HCT116 (cell line): Measurements from ENCODE around the gene ZNF532. TPM values are rescaled to one million over a fixed set of nuclear protein-coding genes. Genes with fewer than 3 reads are reported as not detected.

ENCODE experiments used
- ATAC-seq: fragments of 200-7000 bp; cut with Tn5 transposase; 2 replicates; pipeline ENCODE4 v1.9.1; 2020; ENCODE audit warnings: mild to moderate bottlenecking, moderate library complexity
- BruUV-seq: library from RNA; stranded (reverse); fragments of 400-500 nt; replicated peaks from 2 replicates; lab custom pipeline; 2021; lab: Mats Ljungman, UMichigan
- CTCF ChIA-PET: fragments of 300-600 bp; sonication (Branson Sonifier 250); formaldehyde crosslinking; loops from one replicate; lab custom pipeline; 2021; ENCODE audit warnings: antibody characterized with exemption; lab: Charles Lee
- POLR2A ChIA-PET: fragments of 300-600, 350-600 bp; sonication (Branson Sonifier 250); formaldehyde crosslinking; loops from one replicate; lab custom pipeline; 2021; ENCODE audit warnings: antibody characterized with exemption; lab: Charles Lee
- RAD21 ChIA-PET, 2 experiments: fragments of 300-600 bp; sonication (Branson Sonifier 250); formaldehyde crosslinking; loops; one replicate each; lab custom pipeline; 2023; ENCODE audit warnings: low total read pairs in 2 of 2; ENCODE audit not compliant: uncharacterized antibody in 2 of 2, unreplicated experiment in 2 of 2, low non-redundant PET in 1 of 2; lab: Charles Lee
- DNase-seq: peaks from one replicate; pipeline ENCODE4 v3.0.0-alpha.2; 2010; ENCODE audit warnings: low read depth, low spot score
- H2AFZ ChIP-seq: fragments of 200-600 bp; shearing (Covaris generic), sonication (generic); 2 replicates; pipeline ENCODE4 v1.6.1; 2017; ENCODE audit warnings: low read depth, mixed run types, mixed read lengths, antibody characterized with exemption, low read length; ENCODE audit not compliant: poor library complexity, severe bottlenecking
- H3K27ac ChIP-seq: 2 replicates; pipeline ENCODE4 v1.5.1; 2012; ENCODE audit warnings: low read depth, low read length
- H3K27me3 ChIP-seq: fragments of 200-600 bp; sonication (generic); 2 replicates; pipeline ENCODE4 v1.6.1; 2016; ENCODE audit warnings: mixed run types, low read length, mixed read lengths; ENCODE audit not compliant: insufficient read depth
- H3K36me3 ChIP-seq, 2 experiments: fragments of 200-500 bp in 1 of 2; fragments of 200-600 bp in 1 of 2; sonication (Bioruptor generic) in 1 of 2; sonication (generic) in 1 of 2; 2 replicates each; pipeline versions ENCODE4 v1.5.1 to v1.6.1; 2014 to 2016; ENCODE audit warnings: low read length in 2 of 2, inconsistent platforms in 1 of 2, mixed read lengths in 1 of 2, mixed run types in 1 of 2; ENCODE audit not compliant: insufficient read depth in 2 of 2, control insufficient read depth in 1 of 2
- H3K4me1 ChIP-seq, 2 experiments: fragments of 200-600 bp in 1 of 2; sonication (generic) in 1 of 2; 2 replicates each; pipeline versions ENCODE4 v1.5.1 to v1.6.1; 2012 to 2017; ENCODE audit warnings: low read length in 2 of 2, inconsistent platforms in 1 of 2, mild to moderate bottlenecking in 1 of 2, mixed read lengths in 1 of 2, mixed run types in 1 of 2, moderate library complexity in 1 of 2; ENCODE audit not compliant: insufficient read depth in 2 of 2, control insufficient read depth in 1 of 2
- H3K4me2 ChIP-seq: fragments of 200-600 bp; sonication (generic); 2 replicates; pipeline ENCODE4 v1.6.1; 2017; ENCODE audit warnings: mixed run types, low read length, mixed read lengths
- H3K4me3 ChIP-seq, 2 experiments: fragments of 200-600 bp in 1 of 2; sonication (generic) in 1 of 2; replicated peaks in 1 of 2; 2 replicates each; pipeline ENCODE4 v1.5.1; 2011 to 2016; ENCODE audit warnings: low read length in 2 of 2, control low read depth in 1 of 2, low read depth in 1 of 2, mild to moderate bottlenecking in 1 of 2, mixed read lengths in 1 of 2, mixed run types in 1 of 2
- H3K79me2 ChIP-seq: fragments of 200-600 bp; sonication (generic); 2 replicates; pipeline ENCODE4 v1.6.1; 2017; ENCODE audit warnings: mild to moderate bottlenecking, mixed run types, low read length, moderate library complexity, mixed read lengths; ENCODE audit not compliant: insufficient read depth
- H3K9ac ChIP-seq: fragments of 200-600 bp; sonication (generic); 2 replicates; pipeline ENCODE4 v1.6.1; 2016; ENCODE audit warnings: low read length, mixed read lengths
- H3K9me2 ChIP-seq: fragments of 200-600 bp; sonication (generic), shearing (Covaris generic); 2 replicates; pipeline ENCODE4 v1.6.1; 2017; ENCODE audit warnings: mixed run types, mild to moderate bottlenecking, moderate library complexity; ENCODE audit not compliant: insufficient read depth
- H3K9me3 ChIP-seq, 2 experiments: fragments of 200-500 bp in 1 of 2; fragments of 200-600 bp in 1 of 2; sonication (Bioruptor generic) in 1 of 2; sonication (generic) in 1 of 2; 2 replicates each; pipeline ENCODE4 v1.6.1; 2014 to 2017; ENCODE audit warnings: low read length in 2 of 2, mixed read lengths in 2 of 2, inconsistent platforms in 1 of 2, low read depth in 1 of 2, mild to moderate bottlenecking in 1 of 2, mixed run types in 1 of 2, moderate library complexity in 1 of 2; ENCODE audit not compliant: control insufficient read depth in 1 of 2, insufficient read depth in 1 of 2
- H4K20me1 ChIP-seq: fragments of 200-600 bp; sonication (generic), shearing (Covaris generic); 2 replicates; pipeline ENCODE4 v1.6.1; 2017; ENCODE audit warnings: mixed run types, mild to moderate bottlenecking, moderate library complexity; ENCODE audit not compliant: insufficient read depth
- ATF3 ChIP-seq: IDR thresholded peaks from 2 replicates; pipeline ENCODE4 v1.6.1; 2012
- CEBPB ChIP-seq: IDR thresholded peaks from 2 replicates; pipeline ENCODE4 v1.6.1; 2012; ENCODE audit warnings: low read depth
- CTCF ChIP-seq, 3 experiments: fragments of 200-600 bp in 1 of 3; sonication (generic) in 1 of 3; IDR thresholded peaks in 2 of 3; conservative IDR thresholded peaks in 1 of 3; 2 replicates each; pipeline ENCODE4 v1.5.1; 2012 to 2017; ENCODE audit warnings: low read depth in 2 of 3, low read length in 2 of 3, antibody characterized with exemption in 1 of 3, borderline replicate concordance in 1 of 3, control low read depth in 1 of 3, mild to moderate bottlenecking in 1 of 3, mixed read lengths in 1 of 3, mixed run types in 1 of 3, moderate library complexity in 1 of 3; ENCODE audit not compliant: insufficient read depth in 1 of 3
- EGR1 ChIP-seq: IDR thresholded peaks from 2 replicates; pipeline ENCODE4 v1.6.1; 2012; ENCODE audit warnings: low read depth
- ELF1 ChIP-seq: IDR thresholded peaks from 2 replicates; pipeline ENCODE4 v1.6.1; 2012; ENCODE audit warnings: low read depth, borderline replicate concordance
- EZH2 ChIP-seq: fragments of 200-600 bp; sonication (generic); IDR thresholded peaks from 2 replicates; pipeline ENCODE4 v1.6.1; 2017; ENCODE audit warnings: antibody characterized with exemption, mixed run types
- FOSL1 ChIP-seq: IDR thresholded peaks from 2 replicates; pipeline ENCODE4 v1.6.1; 2012; ENCODE audit warnings: low read depth
- JUND ChIP-seq: IDR thresholded peaks from 2 replicates; pipeline ENCODE4 v1.6.1; 2012
- POLR2A ChIP-seq: IDR thresholded peaks from 2 replicates; pipeline ENCODE4 v1.7.0; 2011; ENCODE audit warnings: borderline replicate concordance; ENCODE audit not compliant: insufficient read depth, insufficient read length; ENCODE audit errors: extremely low read depth
- POLR2AphosphoS5 ChIP-seq: IDR thresholded peaks from 2 replicates; pipeline ENCODE4 v1.6.1; 2011; ENCODE audit warnings: mild to moderate bottlenecking, low read depth, low read length, moderate library complexity
- SIN3A ChIP-seq: IDR thresholded peaks from 2 replicates; pipeline ENCODE4 v1.6.1; 2012; ENCODE audit warnings: low read depth
- SP1 ChIP-seq: IDR thresholded peaks from 2 replicates; pipeline ENCODE4 v1.6.1; 2012; ENCODE audit warnings: low read depth
- TCF7L2 ChIP-seq: IDR thresholded peaks from 2 replicates; pipeline ENCODE4 v1.7.0; 2011; ENCODE audit warnings: borderline replicate concordance, inconsistent platforms; ENCODE audit not compliant: insufficient read depth, insufficient read length; ENCODE audit errors: extremely low read depth
- ZFX ChIP-seq: fragments of 450-650 bp; IDR thresholded peaks from 2 replicates; pipeline ENCODE4 v1.6.1; 2017
- ZNF274 ChIP-seq: fragments of 200-500 bp; sonication (Bioruptor generic); IDR thresholded peaks from 2 replicates; pipeline ENCODE4 v1.6.1; 2014; ENCODE audit warnings: mild to moderate bottlenecking, low read depth, low read length, inconsistent platforms
- intact Hi-C: fragments of 100-400 bp; cut with micrococcal nuclease; formaldehyde crosslinking; loops from 2 replicates; pipeline ENCODE4 v1.10.0; 2022
- total RNA-seq: library from RNA; stranded (reverse); gene quantifications from one replicate; pipeline ENCODE4 v1.2.1, GENCODE V29; 2021; ENCODE audit not compliant: unreplicated experiment
- TF ChIP-seq, protein P1 (sequence below): IDR thresholded peaks from 2 replicates; pipeline ENCODE4 v1.6.1; 2012
- TF ChIP-seq, protein P2 (sequence below): IDR thresholded peaks from 2 replicates; pipeline ENCODE4 v1.6.1; 2012; ENCODE audit warnings: low read depth

Gene ZNF532
- total RNA-seq, 1 experiment from 2014 or later, result 11.6 TPM

GRCh38 chr18:58908006-58908405 lies 43.3 kb downstream of the ZNF532 start:
- CTCF ChIA-PET, result no interaction called here

GRCh38 chr18:58909521-58909920 lies 44.8 kb downstream of the ZNF532 start:
- BruUV-seq, result no TSS peak
- H3K9ac ChIP-seq, result no peak overlapping the region
- H3K4me3 ChIP-seq, result no peak overlapping the region
- ChIA-PET CTCF (no interaction called here), POLR2A (no interaction called here), RAD21 (no interaction called here)
- H3K4me1 ChIP-seq, result no peaks in the 10 kb centered on the region
- H3K27me3 ChIP-seq, result no peaks in the 10 kb centered on the region
- no peak for DNase-seq
- no peak for ATAC-seq
- no peak overlapping the region for H3K27ac ChIP-seq
- no peaks in the 10 kb centered on the region for H3K36me3 ChIP-seq
- H4K20me1 ChIP-seq, result no peaks in the 10 kb centered on the region
- H3K4me2 ChIP-seq, result no peak overlapping the region
- no peaks in the 10 kb centered on the region for H3K9me3 ChIP-seq
- intact Hi-C loops, result no loop called here
- H2AFZ ChIP-seq, result no peak overlapping the region
- no peaks in the 10 kb centered on the region for H3K79me2 ChIP-seq
- no peaks in the 10 kb centered on the region for H3K9me2 ChIP-seq
- no peak for TF ChIP-seq EGR1
- no peak for TF ChIP-seq FOSL1
- TF ChIP-seq EZH2, result no peak
- TF ChIP-seq, protein P1, sequence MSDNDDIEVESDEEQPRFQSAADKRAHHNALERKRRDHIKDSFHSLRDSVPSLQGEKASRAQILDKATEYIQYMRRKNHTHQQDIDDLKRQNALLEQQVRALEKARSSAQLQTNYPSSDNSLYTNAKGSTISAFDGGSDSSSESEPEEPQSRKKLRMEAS, result no peak
- no peak for TF ChIP-seq POLR2A
- TF ChIP-seq ATF3, result no peak
- TF ChIP-seq CTCF (IDR thresholded peaks at IDR 0.05 in 2 of 3, conservative IDR thresholded peaks at IDR 0.05 in 1 of 3; ENCODE audit: borderline replicate concordance in 1 of 3, insufficient read depth in 1 of 3, low read depth in 2 of 3, low read length in 2 of 3), result no peak
- TF ChIP-seq SP1, result no peak
- TF ChIP-seq CEBPB, result no peak
- no peak for TF ChIP-seq JUND
- TF ChIP-seq ZFX, result no peak
- no peak for TF ChIP-seq ELF1
- TF ChIP-seq POLR2AphosphoS5, result no peak

More at GRCh38 chr18:58908006-58908405, 43.3 kb downstream of the ZNF532 start:
- POLR2A ChIA-PET, result no interaction called here
- Histone ChIP-seq H3K27ac (no peak overlapping the region), H3K36me3 (no peaks in the 10 kb centered on the region), H3K9me3 (no peaks in the 10 kb centered on the region), H3K4me2 (no peak overlapping the region), H4K20me1 (no peaks in the 10 kb centered on the region), H3K9me2 (no peaks in the 10 kb centered on the region), H3K4me3 (no peak overlapping the region), H3K4me1 (no peaks in the 10 kb centered on the region), H2AFZ (no peak overlapping the region), H3K79me2 (no peaks in the 10 kb centered on the region), H3K9ac (no peak overlapping the region), H3K27me3 (no peaks in the 10 kb centered on the region)
- no TSS peak for BruUV-seq
- DNase-seq (no peak), ATAC-seq (no peak)
- TF ChIP-seq EGR1 (no peak), CEBPB (no peak), ZNF274 (no peak), SIN3A (no peak), TCF7L2 (no peak)
- TF ChIP-seq, protein P2, sequence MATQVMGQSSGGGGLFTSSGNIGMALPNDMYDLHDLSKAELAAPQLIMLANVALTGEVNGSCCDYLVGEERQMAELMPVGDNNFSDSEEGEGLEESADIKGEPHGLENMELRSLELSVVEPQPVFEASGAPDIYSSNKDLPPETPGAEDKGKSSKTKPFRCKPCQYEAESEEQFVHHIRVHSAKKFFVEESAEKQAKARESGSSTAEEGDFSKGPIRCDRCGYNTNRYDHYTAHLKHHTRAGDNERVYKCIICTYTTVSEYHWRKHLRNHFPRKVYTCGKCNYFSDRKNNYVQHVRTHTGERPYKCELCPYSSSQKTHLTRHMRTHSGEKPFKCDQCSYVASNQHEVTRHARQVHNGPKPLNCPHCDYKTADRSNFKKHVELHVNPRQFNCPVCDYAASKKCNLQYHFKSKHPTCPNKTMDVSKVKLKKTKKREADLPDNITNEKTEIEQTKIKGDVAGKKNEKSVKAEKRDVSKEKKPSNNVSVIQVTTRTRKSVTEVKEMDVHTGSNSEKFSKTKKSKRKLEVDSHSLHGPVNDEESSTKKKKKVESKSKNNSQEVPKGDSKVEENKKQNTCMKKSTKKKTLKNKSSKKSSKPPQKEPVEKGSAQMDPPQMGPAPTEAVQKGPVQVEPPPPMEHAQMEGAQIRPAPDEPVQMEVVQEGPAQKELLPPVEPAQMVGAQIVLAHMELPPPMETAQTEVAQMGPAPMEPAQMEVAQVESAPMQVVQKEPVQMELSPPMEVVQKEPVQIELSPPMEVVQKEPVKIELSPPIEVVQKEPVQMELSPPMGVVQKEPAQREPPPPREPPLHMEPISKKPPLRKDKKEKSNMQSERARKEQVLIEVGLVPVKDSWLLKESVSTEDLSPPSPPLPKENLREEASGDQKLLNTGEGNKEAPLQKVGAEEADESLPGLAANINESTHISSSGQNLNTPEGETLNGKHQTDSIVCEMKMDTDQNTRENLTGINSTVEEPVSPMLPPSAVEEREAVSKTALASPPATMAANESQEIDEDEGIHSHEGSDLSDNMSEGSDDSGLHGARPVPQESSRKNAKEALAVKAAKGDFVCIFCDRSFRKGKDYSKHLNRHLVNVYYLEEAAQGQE, result no peak
- intact Hi-C loops, result no loop called here
- RAD21 ChIA-PET, result no interaction called here
